Stomach (tissue), 4 donors: ENCODE results near the gene FBXW12.

ENCODE experiments used
- POLR2A ChIP-seq, 4 donors: fragments of 450-650 bp; IDR thresholded peaks; one replicate each; pipeline ENCODE4 v1.6.1; 2016; ENCODE audit warnings: antibody characterized with exemption in 4 of 4, control low read depth in 2 of 4, mild to moderate bottlenecking in 1 of 4, moderate library complexity in 1 of 4
- POLR2AphosphoS5 ChIP-seq, 3 donors: sonication (generic); formaldehyde crosslinking; IDR thresholded peaks; one replicate each; pipeline ENCODE4 v1.6.1; 2016; ENCODE audit warnings: antibody characterized with exemption in 3 of 3
- TF ChIP-seq, protein P1 (sequence below), 7 experiments: fragments of 450-650 bp in 4 of 7; fragments of 200-600 bp in 3 of 7; sonication (generic) in 3 of 7; IDR thresholded peaks; one replicate each; pipeline ENCODE4 v1.5.1; 2016 to 2019; ENCODE audit warnings: antibody characterized with exemption in 7 of 7, control low read depth in 2 of 7, mild to moderate bottlenecking in 1 of 7

DNA sequence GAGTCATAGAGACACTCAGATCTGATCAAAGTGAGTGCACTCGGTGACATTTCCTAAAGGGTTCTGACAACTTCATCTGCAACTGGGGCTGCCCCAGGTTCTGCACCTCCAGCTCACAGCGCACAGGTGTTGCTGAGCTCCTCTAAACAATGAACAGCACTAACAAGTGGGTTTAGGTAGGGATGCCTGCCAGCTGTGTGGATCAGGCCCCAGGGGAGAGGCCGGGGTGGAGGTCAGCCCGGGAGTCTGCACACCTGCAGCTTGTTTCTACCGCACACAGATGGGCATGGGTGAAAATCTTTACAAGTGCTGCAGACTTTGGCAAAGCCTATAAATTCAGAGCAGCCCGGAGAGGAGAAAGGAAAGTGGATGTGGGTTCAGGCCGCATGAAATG lies 355 bp downstream of the FBXW12 start:
- TF ChIP-seq, protein P1, sequence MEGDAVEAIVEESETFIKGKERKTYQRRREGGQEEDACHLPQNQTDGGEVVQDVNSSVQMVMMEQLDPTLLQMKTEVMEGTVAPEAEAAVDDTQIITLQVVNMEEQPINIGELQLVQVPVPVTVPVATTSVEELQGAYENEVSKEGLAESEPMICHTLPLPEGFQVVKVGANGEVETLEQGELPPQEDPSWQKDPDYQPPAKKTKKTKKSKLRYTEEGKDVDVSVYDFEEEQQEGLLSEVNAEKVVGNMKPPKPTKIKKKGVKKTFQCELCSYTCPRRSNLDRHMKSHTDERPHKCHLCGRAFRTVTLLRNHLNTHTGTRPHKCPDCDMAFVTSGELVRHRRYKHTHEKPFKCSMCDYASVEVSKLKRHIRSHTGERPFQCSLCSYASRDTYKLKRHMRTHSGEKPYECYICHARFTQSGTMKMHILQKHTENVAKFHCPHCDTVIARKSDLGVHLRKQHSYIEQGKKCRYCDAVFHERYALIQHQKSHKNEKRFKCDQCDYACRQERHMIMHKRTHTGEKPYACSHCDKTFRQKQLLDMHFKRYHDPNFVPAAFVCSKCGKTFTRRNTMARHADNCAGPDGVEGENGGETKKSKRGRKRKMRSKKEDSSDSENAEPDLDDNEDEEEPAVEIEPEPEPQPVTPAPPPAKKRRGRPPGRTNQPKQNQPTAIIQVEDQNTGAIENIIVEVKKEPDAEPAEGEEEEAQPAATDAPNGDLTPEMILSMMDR (IDR thresholded peaks at IDR 0.05) = no peak
- TF ChIP-seq POLR2A (IDR thresholded peaks at IDR 0.05) (no peak), POLR2AphosphoS5 (IDR thresholded peaks at IDR 0.05) (no peak)
